ENCODE measurements around the gene C1orf21. TPM values are rescaled to one million over a fixed set of nuclear protein-coding genes. Genes with fewer than 3 reads are reported as not detected.

The C1orf21 gene
- total and polyA plus RNA-seq, 12 donors: 23.2 to 177 (median 87.9) TPM

DNA sequence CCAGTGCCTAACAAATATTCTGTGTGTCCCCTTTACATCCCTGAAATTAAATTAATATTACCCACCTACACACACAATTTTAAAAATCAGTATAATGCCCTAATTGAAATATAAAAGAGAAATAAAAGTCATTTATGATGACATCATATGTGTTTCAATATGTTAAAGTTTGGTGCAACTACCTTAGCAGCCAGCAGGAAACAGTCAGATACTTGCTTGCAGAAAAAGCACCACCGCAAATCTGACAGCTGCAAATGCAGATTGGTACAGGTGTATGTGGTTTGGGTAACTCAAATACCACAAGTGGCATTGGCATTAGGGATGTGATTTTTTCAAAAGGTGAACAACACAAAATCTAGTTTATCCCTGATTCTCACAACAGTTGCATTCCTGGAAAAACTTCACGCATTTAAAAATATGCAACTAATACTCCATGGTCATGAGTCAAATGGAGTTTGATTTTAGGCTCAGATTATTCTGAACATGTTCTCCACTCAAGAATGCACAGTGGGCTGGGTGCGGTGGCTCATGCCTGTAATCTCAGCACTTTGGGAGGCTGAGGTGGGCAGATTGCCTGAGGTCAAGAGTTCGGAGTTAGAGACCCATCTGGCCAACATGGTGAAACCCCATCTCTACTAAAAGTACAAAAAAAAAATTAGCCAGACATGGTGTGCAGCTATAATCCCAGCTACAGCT, 261.5 kb downstream of the C1orf21 start:
- intact Hi-C loops (cut with DNase I): no loop called here
- Histone ChIP-seq H3K27me3 (no peaks in the 10 kb centered on the region), H3K4me3 (no peak overlapping the region), H3K36me3 (replicated peaks in 1 of 2) (no peaks in the 10 kb centered on the region), H3K9me3 (replicated peaks in 1 of 3) (no peaks in the 10 kb centered on the region), H3K4me1 (replicated peaks in 1 of 2) (peaks cover 11 to 28% of the 10 kb centered on the region in 2 donors), H3K27ac (no peak overlapping the region)
- TF ChIP-seq POLR2A (IDR thresholded peaks at IDR 0.05): no peak
- TF ChIP-seq, protein P1, sequence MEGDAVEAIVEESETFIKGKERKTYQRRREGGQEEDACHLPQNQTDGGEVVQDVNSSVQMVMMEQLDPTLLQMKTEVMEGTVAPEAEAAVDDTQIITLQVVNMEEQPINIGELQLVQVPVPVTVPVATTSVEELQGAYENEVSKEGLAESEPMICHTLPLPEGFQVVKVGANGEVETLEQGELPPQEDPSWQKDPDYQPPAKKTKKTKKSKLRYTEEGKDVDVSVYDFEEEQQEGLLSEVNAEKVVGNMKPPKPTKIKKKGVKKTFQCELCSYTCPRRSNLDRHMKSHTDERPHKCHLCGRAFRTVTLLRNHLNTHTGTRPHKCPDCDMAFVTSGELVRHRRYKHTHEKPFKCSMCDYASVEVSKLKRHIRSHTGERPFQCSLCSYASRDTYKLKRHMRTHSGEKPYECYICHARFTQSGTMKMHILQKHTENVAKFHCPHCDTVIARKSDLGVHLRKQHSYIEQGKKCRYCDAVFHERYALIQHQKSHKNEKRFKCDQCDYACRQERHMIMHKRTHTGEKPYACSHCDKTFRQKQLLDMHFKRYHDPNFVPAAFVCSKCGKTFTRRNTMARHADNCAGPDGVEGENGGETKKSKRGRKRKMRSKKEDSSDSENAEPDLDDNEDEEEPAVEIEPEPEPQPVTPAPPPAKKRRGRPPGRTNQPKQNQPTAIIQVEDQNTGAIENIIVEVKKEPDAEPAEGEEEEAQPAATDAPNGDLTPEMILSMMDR (IDR thresholded peaks at IDR 0.05): no peak
- 91 to 96% (median 93%) methylated on average over 4 of the region's 4 CpGs for WGBS, 4 donors
- DNase-seq: no peak

DNA sequence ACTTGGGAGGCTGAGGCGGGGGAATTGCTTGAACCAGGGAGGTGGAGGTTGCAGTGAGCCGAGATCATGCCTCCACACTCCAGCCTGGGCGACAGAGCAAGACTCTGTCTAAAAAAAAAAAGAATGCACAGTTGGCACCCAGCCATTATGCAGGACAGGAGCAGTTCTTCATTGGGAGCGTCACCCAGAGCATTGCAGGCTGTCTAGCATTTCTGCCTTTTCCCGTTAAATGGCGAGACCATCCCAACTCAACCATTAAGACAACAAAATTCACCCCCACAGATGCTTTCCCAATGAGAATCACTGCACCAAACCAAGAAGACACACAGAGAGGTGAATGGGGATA, 262.0 kb downstream of the C1orf21 start:
- Histone ChIP-seq H3K4me1 (replicated peaks in 1 of 2) (peaks cover 11 to 24% of the 10 kb centered on the region in 2 donors), H3K4me3 (no peak overlapping the region), H3K36me3 (replicated peaks in 1 of 2) (no peaks in the 10 kb centered on the region), H3K27me3 (no peaks in the 10 kb centered on the region), H3K27ac (peak overlapping the region in 1 of 5 donors; percentile 45), H3K9me3 (replicated peaks in 1 of 3) (no peaks in the 10 kb centered on the region)
- TF ChIP-seq POLR2A (IDR thresholded peaks at IDR 0.05): no peak
- TF ChIP-seq, protein P1 (IDR thresholded peaks at IDR 0.05): no peak
- WGBS, 4 donors: 75 to 90% (median 83%) methylated on average over 6 of the region's 6 CpGs
- no peak for DNase-seq
- intact Hi-C loops (cut with DNase I): no loop called here

DNA sequence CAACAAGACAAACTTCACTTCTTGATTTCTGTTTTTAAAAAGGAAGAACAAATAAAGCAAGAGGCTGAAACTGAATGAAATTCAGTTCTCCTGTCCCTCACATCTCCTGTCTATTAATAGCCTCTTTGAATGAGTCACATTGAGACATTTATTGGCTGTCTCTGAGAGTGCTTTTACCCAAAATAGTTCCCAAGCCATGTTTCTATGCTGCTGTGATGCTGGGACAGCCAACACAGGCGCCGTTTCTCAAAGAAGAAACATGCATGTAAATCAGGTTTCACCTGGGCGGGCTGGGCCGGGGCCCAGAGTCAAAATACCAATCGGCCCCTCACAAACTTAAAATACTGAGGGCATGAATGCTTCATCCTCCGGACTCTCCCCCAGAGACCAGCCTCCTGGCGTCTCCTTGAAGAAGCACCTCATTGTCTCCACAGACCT, 262.6 kb downstream of the C1orf21 start:
- Histone ChIP-seq H3K9me3 (replicated peaks in 1 of 3) (no peaks in the 10 kb centered on the region), H3K4me1 (replicated peaks in 1 of 2) (peaks cover 11 to 24% of the 10 kb centered on the region in 2 donors), H3K36me3 (replicated peaks in 1 of 2) (no peaks in the 10 kb centered on the region), H3K27me3 (no peaks in the 10 kb centered on the region), H3K4me3 (no peak overlapping the region), H3K27ac (peak overlapping the region in 2 of 5 donors; percentile 19 to 45)
- intact Hi-C loops (cut with DNase I): no loop called here
- no peak for DNase-seq
- WGBS, 4 donors: 64 to 77% (median 73%) methylated on average over 7 of the region's 7 CpGs
- TF ChIP-seq POLR2A (IDR thresholded peaks at IDR 0.05): no peak
- TF ChIP-seq, protein P1 (IDR thresholded peaks at IDR 0.05): no peak

DNA sequence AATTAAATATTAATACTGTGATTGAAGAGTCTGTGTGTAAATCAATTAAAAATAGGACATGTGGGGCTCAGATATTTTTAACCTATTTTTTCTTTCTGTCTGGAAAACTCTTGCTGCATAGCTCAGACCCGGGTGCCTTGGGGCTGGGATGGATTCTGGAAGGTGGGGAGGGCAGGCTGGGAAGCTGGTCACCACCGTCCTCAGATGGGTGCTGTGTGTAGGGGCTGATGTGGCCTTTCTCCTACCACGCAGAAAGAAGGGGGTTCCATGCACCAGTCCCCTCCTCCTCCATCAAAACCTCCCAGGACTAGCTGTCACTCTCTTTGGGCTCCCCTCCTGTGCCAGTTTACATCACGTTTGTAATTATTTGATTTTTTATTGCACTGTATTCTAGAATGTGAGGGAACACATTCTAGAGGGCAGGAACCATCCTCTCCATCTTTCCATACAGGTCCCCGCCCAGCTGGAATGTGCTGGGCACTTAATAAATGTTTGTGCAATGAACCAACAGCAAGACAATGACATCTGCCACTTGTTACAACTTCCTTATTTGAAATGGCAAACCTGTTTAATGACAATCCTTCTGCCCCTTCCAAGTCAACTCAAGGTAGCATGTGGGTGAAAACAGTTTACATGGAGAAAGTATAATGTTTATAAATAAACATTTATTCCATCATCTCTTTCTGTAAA, 263.5 kb downstream of the C1orf21 start:
- TF ChIP-seq, protein P1 (IDR thresholded peaks at IDR 0.05): no peak
- TF ChIP-seq POLR2A (IDR thresholded peaks at IDR 0.05): no peak
- H3K9me3 ChIP-seq (replicated peaks in 1 of 3): no peaks in the 10 kb centered on the region

More for the DNA sequence above, 263.5 kb downstream of the C1orf21 start:
- intact Hi-C loops (cut with DNase I): no loop called here
- no peaks in the 10 kb centered on the region for H3K36me3 ChIP-seq (replicated peaks in 1 of 2)
- H3K27ac ChIP-seq: no peak overlapping the region
- DNase-seq: no peak
- no peaks in the 10 kb centered on the region for H3K27me3 ChIP-seq
- no peak overlapping the region for H3K4me3 ChIP-seq
- peaks cover 11 to 24% of the 10 kb centered on the region in 2 donors for H3K4me1 ChIP-seq (replicated peaks in 1 of 2)
- WGBS, 4 donors: 71 to 88% (median 81%) methylated on average over 5 of the region's 5 CpGs
